ENCODE measurements around the gene PRDX5.

The PRDX5 gene

DNA sequence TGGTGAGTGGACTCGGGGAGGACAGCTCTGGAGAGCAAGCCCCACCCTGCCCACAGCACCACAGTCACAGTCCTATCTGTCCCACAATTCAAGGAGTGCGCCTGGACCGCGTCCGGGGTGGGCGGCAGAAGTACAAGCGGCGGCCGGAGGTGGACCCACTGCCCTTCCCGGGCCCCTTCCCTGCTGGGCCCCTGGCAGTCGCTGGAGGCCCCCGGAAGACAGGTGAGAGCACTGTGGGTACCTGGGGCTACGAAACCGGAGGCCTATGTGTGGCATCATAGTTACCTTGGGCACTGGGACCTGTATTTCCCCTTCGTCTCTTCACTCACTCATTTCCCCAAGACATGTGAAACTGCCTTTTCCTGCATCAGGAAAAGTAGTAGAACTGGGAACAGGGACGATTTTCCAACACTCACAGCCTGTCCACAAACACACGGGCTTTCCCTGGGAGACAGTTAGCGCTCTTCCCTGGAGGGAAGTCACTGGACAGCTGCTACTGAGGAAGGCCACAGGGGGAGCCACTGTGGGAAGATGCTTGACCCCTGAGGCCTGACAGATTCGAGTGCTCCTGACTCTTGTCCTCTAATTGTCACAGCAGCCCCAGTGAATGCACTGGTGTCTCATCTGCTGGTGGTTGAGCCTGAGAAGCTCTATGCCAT is 3.6 kb upstream of the PRDX5 start:
- TF ChIP-seq, protein P1, sequence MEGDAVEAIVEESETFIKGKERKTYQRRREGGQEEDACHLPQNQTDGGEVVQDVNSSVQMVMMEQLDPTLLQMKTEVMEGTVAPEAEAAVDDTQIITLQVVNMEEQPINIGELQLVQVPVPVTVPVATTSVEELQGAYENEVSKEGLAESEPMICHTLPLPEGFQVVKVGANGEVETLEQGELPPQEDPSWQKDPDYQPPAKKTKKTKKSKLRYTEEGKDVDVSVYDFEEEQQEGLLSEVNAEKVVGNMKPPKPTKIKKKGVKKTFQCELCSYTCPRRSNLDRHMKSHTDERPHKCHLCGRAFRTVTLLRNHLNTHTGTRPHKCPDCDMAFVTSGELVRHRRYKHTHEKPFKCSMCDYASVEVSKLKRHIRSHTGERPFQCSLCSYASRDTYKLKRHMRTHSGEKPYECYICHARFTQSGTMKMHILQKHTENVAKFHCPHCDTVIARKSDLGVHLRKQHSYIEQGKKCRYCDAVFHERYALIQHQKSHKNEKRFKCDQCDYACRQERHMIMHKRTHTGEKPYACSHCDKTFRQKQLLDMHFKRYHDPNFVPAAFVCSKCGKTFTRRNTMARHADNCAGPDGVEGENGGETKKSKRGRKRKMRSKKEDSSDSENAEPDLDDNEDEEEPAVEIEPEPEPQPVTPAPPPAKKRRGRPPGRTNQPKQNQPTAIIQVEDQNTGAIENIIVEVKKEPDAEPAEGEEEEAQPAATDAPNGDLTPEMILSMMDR (IDR thresholded peaks at IDR 0.05) = no peak
- TF ChIP-seq ZFX (IDR thresholded peaks at IDR 0.05; ENCODE audit: borderline replicate concordance) = no peak
- peak overlapping the region; percentile 98; the same call in 1 of the 2 replicates for H3K27ac ChIP-seq

GRCh38 chr11:64314805-64315561 is 2.9 kb upstream of the PRDX5 start:
- TF ChIP-seq ZFX (IDR thresholded peaks at IDR 0.05; ENCODE audit: borderline replicate concordance) = no peak
- TF ChIP-seq, protein P1 (IDR thresholded peaks at IDR 0.05) = peak; percentile 17; the same call in 1 of the 2 replicates
- peak overlapping the region; percentile 98 for H3K27ac ChIP-seq

DNA sequence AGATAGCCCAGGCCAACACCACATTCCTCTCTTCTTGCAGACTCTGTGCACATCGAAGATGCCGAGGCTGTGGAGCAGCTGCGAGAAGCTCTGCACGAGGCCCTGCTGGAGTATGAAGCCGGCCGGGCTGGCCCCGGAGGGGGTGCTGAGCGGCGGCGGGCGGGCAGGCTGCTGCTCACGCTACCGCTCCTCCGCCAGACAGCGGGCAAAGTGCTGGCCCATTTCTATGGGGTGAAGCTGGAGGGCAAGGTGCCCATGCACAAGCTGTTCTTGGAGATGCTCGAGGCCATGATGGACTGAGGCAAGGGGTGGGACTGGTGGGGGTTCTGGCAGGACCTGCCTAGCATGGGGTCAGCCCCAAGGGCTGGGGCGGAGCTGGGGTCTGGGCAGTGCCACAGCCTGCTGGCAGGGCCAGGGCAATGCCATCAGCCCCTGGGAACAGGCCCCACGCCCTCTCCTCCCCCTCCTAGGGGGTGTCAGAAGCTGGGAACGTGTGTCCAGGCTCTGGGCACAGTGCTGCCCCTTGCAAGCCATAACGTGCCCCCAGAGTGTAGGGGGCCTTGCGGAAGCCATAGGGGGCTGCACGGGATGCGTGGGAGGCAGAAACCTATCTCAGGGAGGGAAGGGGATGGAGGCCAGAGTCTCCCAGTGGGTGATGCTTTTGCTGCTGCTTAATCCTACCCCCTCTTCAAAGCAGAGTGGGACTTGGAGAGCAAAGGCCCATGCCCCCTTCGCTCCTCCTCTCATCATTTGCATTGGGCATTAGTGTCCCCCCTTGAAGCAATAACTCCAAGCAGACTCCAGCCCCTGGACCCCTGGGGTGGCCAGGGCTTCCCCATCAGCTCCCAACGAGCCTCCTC is 2.0 kb upstream of the PRDX5 start:
- peak overlapping the region; percentile 98 for H3K27ac ChIP-seq

GRCh38 chr11:64316672-64317324 is 1.1 kb upstream of the PRDX5 start:
- TF ChIP-seq, protein P1 (IDR thresholded peaks at IDR 0.05) = peak; percentile 27
- TF ChIP-seq ZFX (IDR thresholded peaks at IDR 0.05; ENCODE audit: borderline replicate concordance) = no peak
- peak overlapping the region; percentile 98 for H3K27ac ChIP-seq

DNA sequence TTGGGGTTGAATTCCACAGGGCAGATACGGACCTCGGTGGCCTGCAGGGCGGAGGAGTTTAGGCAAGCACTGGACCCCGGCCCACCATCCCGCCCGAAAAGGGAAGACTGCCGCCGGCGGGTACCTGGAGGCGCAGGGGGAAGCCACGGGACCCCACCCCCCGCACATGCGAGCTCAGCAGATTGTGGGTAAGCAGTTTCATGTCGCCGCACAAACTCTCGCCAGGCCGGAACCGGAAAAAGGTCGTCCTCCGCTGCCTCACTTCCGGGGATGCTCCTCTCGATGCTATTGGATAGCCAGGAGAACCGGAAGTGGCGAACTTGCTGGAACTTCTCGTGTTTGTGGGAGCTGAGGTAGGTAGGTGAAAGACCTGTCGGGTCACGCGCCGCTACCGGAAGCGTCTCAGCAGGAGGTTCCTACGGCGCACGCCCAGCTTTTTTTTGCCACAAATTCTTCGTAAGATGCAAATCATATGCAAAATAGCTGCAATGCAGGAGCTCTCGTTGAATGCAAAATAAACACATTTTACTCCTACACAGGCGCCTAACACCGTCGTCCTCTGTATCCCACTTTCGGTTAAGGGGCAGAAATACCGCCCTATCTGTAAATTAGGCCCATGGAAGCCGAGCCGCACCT is 478 bp upstream of the PRDX5 start, which contains the start of gene TRMT112:
Gene TRMT112, minus strand, starts transcription at position 235 of the 636 bp plus-strand sequence. Its CDS starts 33 bp downstream, at position 202.
- peak within 1 kb of the TSS; percentile 98 for H3K27ac ChIP-seq
- TF ChIP-seq, protein P1 (IDR thresholded peaks at IDR 0.05) = no peak
- no peak for TF ChIP-seq ZFX (IDR thresholded peaks at IDR 0.05; ENCODE audit: borderline replicate concordance)

DNA sequence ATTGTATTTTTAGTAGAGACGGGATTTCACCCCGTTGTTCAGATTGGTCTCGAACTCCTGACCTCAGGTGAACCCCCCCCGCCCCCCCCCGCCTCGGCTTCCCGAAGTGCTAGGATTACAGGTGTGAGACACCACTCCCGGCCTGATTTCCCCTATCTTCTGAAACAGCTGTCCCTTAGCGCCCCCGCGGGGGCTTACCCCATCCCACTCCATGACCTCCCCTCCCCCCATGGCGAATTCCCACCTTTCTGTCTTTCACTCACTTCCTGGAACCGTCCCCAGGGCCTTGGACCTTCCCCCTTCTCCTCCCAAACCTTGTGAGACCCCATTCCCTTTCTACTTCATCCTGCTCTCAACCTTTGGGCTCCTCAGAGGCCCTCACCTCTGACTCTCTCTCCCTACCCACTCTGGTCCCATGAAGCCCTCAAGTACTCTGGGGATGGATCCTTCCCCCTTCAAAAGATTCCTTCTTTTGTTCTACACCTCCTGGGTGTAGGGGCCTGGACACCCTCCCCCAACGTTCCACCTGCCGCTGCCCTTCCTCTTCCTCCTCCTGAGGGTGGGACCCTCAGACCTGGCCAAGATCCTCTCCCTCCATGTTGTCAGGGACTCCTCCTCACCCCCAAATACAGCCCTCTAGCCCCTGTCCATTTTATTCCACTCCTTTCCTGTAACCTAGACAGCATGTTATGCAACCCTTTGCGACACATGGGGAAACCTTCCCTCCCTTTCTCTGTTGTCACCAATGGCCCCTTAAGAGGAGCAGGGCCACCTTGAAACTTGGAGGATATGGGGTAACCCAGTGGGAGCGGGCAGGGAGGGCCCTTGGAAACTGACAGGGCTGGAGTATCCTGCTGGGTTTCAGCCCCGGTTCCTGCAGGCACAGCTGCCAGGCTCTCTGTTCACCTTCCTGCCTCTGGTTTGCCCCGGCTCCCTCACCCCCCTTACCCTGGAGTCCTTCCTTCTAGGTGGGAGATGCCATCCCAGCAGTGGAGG is 1.1 kb downstream of the PRDX5 start:
- H3K27ac ChIP-seq = peak overlapping the region; percentile 98
- TF ChIP-seq, protein P1 (IDR thresholded peaks at IDR 0.05) = no peak
- no peak for TF ChIP-seq ZFX (IDR thresholded peaks at IDR 0.05; ENCODE audit: borderline replicate concordance)

All from 22Rv1 (cell line).